K562 (cell line): Measurements from ENCODE around the gene STAM2. TPM values are rescaled to one million over a fixed set of nuclear protein-coding genes. Genes with fewer than 3 reads are reported as not detected.
A peak's percentile ranks its signal among the peaks of the same experiment; 100 is the strongest.

ENCODE experiments used
- CREBBP ChIP-seq: IDR thresholded peaks from one replicate; pipeline ENCODE4 v1.6.1; 2012; ENCODE audit warnings: low read depth, mild to moderate bottlenecking, control low read depth, inconsistent platforms, low read length
- ESRRA ChIP-seq: fragments of 450-650 bp; IDR thresholded peaks from 2 replicates; pipeline ENCODE4 v1.6.1; 2014; ENCODE audit warnings: low read depth, mild to moderate bottlenecking, moderate library complexity, borderline replicate concordance
- ID3 ChIP-seq, 2 experiments: fragments of 250-450 bp in 1 of 2; fragments of 450-650 bp in 1 of 2; sonication (Bioruptor Pico) in 1 of 2; IDR thresholded peaks; 2 replicates each; pipeline versions ENCODE4 v1.6.1 to v1.8.0; 2016 to 2021; ENCODE audit warnings: mild to moderate bottlenecking in 2 of 2, moderate library complexity in 2 of 2, missing compliant biosample characterization in 1 of 2, missing genetic modification characterization in 1 of 2
- ILK ChIP-seq: fragments of 450-650 bp; IDR thresholded peaks from 2 replicates; pipeline ENCODE4 v1.6.1; 2016; ENCODE audit warnings: missing genetic modification characterization, low read depth, mild to moderate bottlenecking, missing compliant biosample characterization, moderate library complexity, borderline replicate concordance
- KLF13 ChIP-seq: fragments of 450-650 bp; IDR thresholded peaks from 2 replicates; pipeline ENCODE4 v1.6.1; 2016; ENCODE audit warnings: missing genetic modification characterization, low read depth, mild to moderate bottlenecking, missing compliant biosample characterization, moderate library complexity, borderline replicate concordance
- NEUROD1 ChIP-seq: fragments of 150-350 bp; IDR thresholded peaks from 2 replicates; pipeline ENCODE4 v1.6.1; 2014; ENCODE audit warnings: borderline replicate concordance, low read length, low read depth; ENCODE audit not compliant: partially characterized antibody
- PCBP2 ChIP-seq: fragments of 200-400 bp; formaldehyde crosslinking; IDR thresholded peaks from 2 replicates; pipeline ENCODE4 v1.6.1; 2018; ENCODE audit warnings: low read length, low read depth, mild to moderate bottlenecking, moderate library complexity; ENCODE audit not compliant: poor library complexity, severe bottlenecking
- SMARCB1 ChIP-seq: IDR thresholded peaks from 2 replicates; pipeline ENCODE4 v1.6.1; 2011; ENCODE audit warnings: improper control_type of control experiment, low read depth; ENCODE audit not compliant: insufficient read length
- TEAD1 ChIP-seq, 2 experiments: fragments of 450-650 bp in 1 of 2; sonication (generic) in 1 of 2; formaldehyde crosslinking; IDR thresholded peaks; 2 replicates each; pipeline versions ENCODE4 v1.4.0 to v1.8.0; 2020 to 2022; ENCODE audit warnings: mild to moderate bottlenecking in 2 of 2, missing genetic modification reagents in 1 of 2
- ZBTB26 ChIP-seq: fragments of 450-650 bp; formaldehyde crosslinking; IDR thresholded peaks from 2 replicates; pipeline ENCODE4 v1.4.0; 2022; ENCODE audit warnings: missing genetic modification characterization
- ZFPM2 ChIP-seq: fragments of 250-450 bp; sonication (Bioruptor Pico); IDR thresholded peaks from 2 replicates; pipeline ENCODE4 v1.5.1; 2022; ENCODE audit warnings: mild to moderate bottlenecking
- ZKSCAN1 ChIP-seq: fragments of 150-350 bp; IDR thresholded peaks from 2 replicates; pipeline ENCODE4 v1.6.1; 2016; ENCODE audit warnings: low read depth, low read length
- ZNF77 ChIP-seq: fragments of 250-450 bp; sonication (Bioruptor Pico); IDR thresholded peaks from 2 replicates; pipeline ENCODE4 v1.5.0; 2020
- polyA plus RNA-seq, 8 experiments: library from polyadenylated mRNA; depleted of rRNA in 4 of 8; stranded (reverse) in 5 of 8; unstranded in 3 of 8; fragments of >200 nt; fragmentation: Nextera tagmentation in 2 of 8; fragmentation: Illumina TruSeq in 1 of 8; extraction: Ambion mirVana in 2 of 8; extraction: Trizol in 1 of 8; gene quantifications; 2 replicates each; pipeline versions ENCODE4 v1.2.1 to v1.2.3, GENCODE V29; 2011 to 2014; ENCODE audit warnings: inconsistent platforms in 1 of 8, missing spikeins in 1 of 8
- total RNA-seq, 7 experiments: library from RNA; depleted of rRNA in 6 of 7; stranded (reverse); fragments of >200 nt in 6 of 7; fragmentation: Illumina TruSeq in 2 of 7; extraction: Trizol in 2 of 7; gene quantifications; 2 replicates each; pipeline versions ENCODE4 v1.2.1 to v1.2.3, GENCODE V29; 2011 to 2021; ENCODE audit warnings: low replicate concordance in 1 of 7
- TF ChIP-seq, protein P1 (sequence below): fragments of 250-450 bp; sonication (Bioruptor Pico); IDR thresholded peaks from 2 replicates; pipeline ENCODE4 v1.8.0; 2021; ENCODE audit warnings: borderline replicate concordance, mild to moderate bottlenecking, moderate library complexity; ENCODE audit not compliant: poor library complexity, severe bottlenecking
- TF ChIP-seq, protein P2 (sequence below): sonication (generic); formaldehyde crosslinking; IDR thresholded peaks from 2 replicates; pipeline ENCODE4 v1.8.1; 2023; ENCODE audit warnings: mild to moderate bottlenecking, missing genetic modification reagents
- TF ChIP-seq, protein P3 (sequence below): sonication (generic); formaldehyde crosslinking; IDR thresholded peaks from 2 replicates; pipeline ENCODE4 v1.8.1; 2023; ENCODE audit warnings: missing genetic modification reagents, mild to moderate bottlenecking, borderline replicate concordance

Gene STAM2
- total and polyA plus RNA-seq, 9 of the 15 experiments (the other 6 are each of a cell fraction or from before 2014, with no cell fraction given), result 4.5 to 13.9 (median 8.7) TPM

- TF ChIP-seq ZBTB26, result no peak
- TF ChIP-seq, protein P1, sequence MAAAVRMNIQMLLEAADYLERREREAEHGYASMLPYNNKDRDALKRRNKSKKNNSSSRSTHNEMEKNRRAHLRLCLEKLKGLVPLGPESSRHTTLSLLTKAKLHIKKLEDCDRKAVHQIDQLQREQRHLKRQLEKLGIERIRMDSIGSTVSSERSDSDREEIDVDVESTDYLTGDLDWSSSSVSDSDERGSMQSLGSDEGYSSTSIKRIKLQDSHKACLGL (CRISPR knock-in tag), result no peak
- no peak for TF ChIP-seq ZFPM2 (CRISPR knock-in tag)
- TF ChIP-seq CREBBP, result no peak
- TF ChIP-seq ILK (tag), result no peak
- TF ChIP-seq ID3 (CRISPR knock-in tag; IDR thresholded peaks at IDR 0.05), result no peak
- TF ChIP-seq ID3 (tag; IDR thresholded peaks at IDR 0.05), result peak; percentile 72; the same call in 1 of the 2 replicates
- TF ChIP-seq ZNF77, result no peak
- peak in 1 of 2 experiments; percentile 25; a peak in 1 of 4 replicates for TF ChIP-seq TEAD1 (CRISPR knock-in tag; IDR thresholded peaks at IDR 0.05)
- TF ChIP-seq SMARCB1, result no peak
- TF ChIP-seq KLF13 (tag), result no peak
- TF ChIP-seq, protein P2, sequence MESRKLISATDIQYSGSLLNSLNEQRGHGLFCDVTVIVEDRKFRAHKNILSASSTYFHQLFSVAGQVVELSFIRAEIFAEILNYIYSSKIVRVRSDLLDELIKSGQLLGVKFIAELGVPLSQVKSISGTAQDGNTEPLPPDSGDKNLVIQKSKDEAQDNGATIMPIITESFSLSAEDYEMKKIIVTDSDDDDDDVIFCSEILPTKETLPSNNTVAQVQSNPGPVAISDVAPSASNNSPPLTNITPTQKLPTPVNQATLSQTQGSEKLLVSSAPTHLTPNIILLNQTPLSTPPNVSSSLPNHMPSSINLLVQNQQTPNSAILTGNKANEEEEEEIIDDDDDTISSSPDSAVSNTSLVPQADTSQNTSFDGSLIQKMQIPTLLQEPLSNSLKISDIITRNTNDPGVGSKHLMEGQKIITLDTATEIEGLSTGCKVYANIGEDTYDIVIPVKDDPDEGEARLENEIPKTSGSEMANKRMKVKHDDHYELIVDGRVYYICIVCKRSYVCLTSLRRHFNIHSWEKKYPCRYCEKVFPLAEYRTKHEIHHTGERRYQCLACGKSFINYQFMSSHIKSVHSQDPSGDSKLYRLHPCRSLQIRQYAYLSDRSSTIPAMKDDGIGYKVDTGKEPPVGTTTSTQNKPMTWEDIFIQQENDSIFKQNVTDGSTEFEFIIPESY (CRISPR knock-in tag), result 0 out of 2 replicates have a peak, but pooled peaks have one; percentile 18
- peak; percentile 57; the same call in 1 of the 2 replicates for TF ChIP-seq ESRRA
- no peak for TF ChIP-seq ZKSCAN1
- TF ChIP-seq PCBP2, result no peak
- TF ChIP-seq NEUROD1, result no peak
- TF ChIP-seq, protein P3, sequence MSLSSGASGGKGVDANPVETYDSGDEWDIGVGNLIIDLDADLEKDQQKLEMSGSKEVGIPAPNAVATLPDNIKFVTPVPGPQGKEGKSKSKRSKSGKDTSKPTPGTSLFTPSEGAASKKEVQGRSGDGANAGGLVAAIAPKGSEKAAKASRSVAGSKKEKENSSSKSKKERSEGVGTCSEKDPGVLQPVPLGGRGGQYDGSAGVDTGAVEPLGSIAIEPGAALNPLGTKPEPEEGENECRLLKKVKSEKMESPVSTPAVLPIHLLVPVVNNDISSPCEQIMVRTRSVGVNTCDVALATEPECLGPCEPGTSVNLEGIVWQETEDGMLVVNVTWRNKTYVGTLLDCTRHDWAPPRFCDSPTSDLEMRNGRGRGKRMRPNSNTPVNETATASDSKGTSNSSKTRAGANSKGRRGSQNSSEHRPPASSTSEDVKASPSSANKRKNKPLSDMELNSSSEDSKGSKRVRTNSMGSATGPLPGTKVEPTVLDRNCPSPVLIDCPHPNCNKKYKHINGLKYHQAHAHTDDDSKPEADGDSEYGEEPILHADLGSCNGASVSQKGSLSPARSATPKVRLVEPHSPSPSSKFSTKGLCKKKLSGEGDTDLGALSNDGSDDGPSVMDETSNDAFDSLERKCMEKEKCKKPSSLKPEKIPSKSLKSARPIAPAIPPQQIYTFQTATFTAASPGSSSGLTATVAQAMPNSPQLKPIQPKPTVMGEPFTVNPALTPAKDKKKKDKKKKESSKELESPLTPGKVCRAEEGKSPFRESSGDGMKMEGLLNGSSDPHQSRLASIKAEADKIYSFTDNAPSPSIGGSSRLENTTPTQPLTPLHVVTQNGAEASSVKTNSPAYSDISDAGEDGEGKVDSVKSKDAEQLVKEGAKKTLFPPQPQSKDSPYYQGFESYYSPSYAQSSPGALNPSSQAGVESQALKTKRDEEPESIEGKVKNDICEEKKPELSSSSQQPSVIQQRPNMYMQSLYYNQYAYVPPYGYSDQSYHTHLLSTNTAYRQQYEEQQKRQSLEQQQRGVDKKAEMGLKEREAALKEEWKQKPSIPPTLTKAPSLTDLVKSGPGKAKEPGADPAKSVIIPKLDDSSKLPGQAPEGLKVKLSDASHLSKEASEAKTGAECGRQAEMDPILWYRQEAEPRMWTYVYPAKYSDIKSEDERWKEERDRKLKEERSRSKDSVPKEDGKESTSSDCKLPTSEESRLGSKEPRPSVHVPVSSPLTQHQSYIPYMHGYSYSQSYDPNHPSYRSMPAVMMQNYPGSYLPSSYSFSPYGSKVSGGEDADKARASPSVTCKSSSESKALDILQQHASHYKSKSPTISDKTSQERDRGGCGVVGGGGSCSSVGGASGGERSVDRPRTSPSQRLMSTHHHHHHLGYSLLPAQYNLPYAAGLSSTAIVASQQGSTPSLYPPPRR (CRISPR knock-in tag), result no peak
Measured at GRCh38 chr2:152134488-152135280, 40.9 kb downstream of the STAM2 start (continued).
